Measurements from ENCODE around the gene BRME1. TPM values are rescaled to one million over a fixed set of nuclear protein-coding genes. Genes with fewer than 3 reads are reported as not detected.

Gene BRME1
- total RNA-seq, 1 donor from 2014 or later, result 3.3 TPM

- DNase-seq (ENCODE audit: low spot score), result no peak
These were observed 18.4 kb downstream of the BRME1 start for GRCh38 chr19:13887517-13887916.

- DNase-seq (ENCODE audit: low spot score), result no peak
These were observed 18.9 kb downstream of the BRME1 start for GRCh38 chr19:13887018-13887436.

GRCh38 chr19:13885826-13886365 is 20.0 kb downstream of the BRME1 start:
- DNase-seq (ENCODE audit: low spot score), result no peak

- DNase-seq (ENCODE audit: low spot score), result no peak
These were observed 21.0 kb downstream of the BRME1 start for GRCh38 chr19:13884726-13885591.

GRCh38 chr19:13883516-13884064 is 22.3 kb downstream of the BRME1 start:
- no peak for DNase-seq (ENCODE audit: low spot score)

GRCh38 chr19:13882836-13883235 is 23.1 kb downstream of the BRME1 start:
- no peak for DNase-seq (ENCODE audit: low spot score)

- no peak for DNase-seq (ENCODE audit: low spot score)
These were observed 23.5 kb downstream of the BRME1 start for GRCh38 chr19:13882419-13882795.

GRCh38 chr19:13881692-13882418 is 24.1 kb downstream of the BRME1 start:
- no peak for DNase-seq (ENCODE audit: low spot score)

GRCh38 chr19:13881251-13881691 is 24.6 kb downstream of the BRME1 start:
- DNase-seq (ENCODE audit: low spot score), result no peak

GRCh38 chr19:13880059-13881043 is 25.6 kb downstream of the BRME1 start:
- DNase-seq (ENCODE audit: low spot score), result peak; percentile 98

GRCh38 chr19:13877303-13877702 is 28.6 kb downstream of the BRME1 start:
- DNase-seq (ENCODE audit: low spot score), result no peak

GRCh38 chr19:13876834-13877233 is 29.1 kb downstream of the BRME1 start, which contains the start of gene NANOS3:
NANOS3 (plus strand) TSS chr19:13877134; CDS start chr19:13877249, 115 bp downstream.
- DNase-seq (ENCODE audit: low spot score), result no peak

- DNase-seq (ENCODE audit: low spot score), result no peak
These were observed 30.1 kb downstream of the BRME1 start for GRCh38 chr19:13875824-13876223.

- no peak for DNase-seq (ENCODE audit: low spot score)
These were observed 31.9 kb downstream of the BRME1 start for GRCh38 chr19:13873834-13874515.

GRCh38 chr19:13872695-13873389 is 33.1 kb downstream of the BRME1 start:
- DNase-seq (ENCODE audit: low spot score), result no peak

GRCh38 chr19:13872339-13872694 is 33.6 kb downstream of the BRME1 start:
- no peak for DNase-seq (ENCODE audit: low spot score)

- no peak for DNase-seq (ENCODE audit: low spot score)
These were observed 35.0 kb downstream of the BRME1 start for GRCh38 chr19:13870873-13871272.

- no peak for DNase-seq (ENCODE audit: low spot score)
These were observed 36.6 kb downstream of the BRME1 start for GRCh38 chr19:13869281-13869680.

- no peak for DNase-seq (ENCODE audit: low spot score)
These were observed 37.3 kb downstream of the BRME1 start for GRCh38 chr19:13868663-13869062.
